ENCODE results near the gene RBBP8NL.

Gene RBBP8NL, protein sequence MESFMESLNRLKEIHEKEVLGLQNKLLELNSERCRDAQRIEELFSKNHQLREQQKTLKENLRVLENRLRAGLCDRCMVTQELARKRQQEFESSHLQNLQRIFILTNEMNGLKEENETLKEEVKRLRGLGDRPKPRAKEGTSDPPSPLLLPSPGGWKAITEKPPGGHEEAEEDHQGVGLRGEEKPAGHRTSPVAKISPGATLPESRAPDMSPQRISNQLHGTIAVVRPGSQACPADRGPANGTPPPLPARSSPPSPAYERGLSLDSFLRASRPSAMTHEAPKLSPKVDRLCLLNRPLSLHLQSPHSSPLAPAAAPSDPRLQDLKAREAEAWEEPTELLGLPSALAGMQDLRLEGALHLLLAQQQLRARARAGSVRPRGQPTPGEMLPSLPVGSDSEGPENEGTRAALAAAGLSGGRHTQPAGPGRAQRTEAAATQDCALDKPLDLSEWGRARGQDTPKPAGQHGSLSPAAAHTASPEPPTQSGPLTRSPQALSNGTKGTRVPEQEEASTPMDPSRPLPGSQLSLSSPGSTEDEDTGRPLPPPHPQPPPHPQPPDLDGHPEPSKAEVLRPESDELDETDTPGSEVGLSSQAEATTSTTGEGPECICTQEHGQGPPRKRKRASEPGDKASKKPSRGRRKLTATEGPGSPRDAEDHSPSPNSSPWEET

DNA sequence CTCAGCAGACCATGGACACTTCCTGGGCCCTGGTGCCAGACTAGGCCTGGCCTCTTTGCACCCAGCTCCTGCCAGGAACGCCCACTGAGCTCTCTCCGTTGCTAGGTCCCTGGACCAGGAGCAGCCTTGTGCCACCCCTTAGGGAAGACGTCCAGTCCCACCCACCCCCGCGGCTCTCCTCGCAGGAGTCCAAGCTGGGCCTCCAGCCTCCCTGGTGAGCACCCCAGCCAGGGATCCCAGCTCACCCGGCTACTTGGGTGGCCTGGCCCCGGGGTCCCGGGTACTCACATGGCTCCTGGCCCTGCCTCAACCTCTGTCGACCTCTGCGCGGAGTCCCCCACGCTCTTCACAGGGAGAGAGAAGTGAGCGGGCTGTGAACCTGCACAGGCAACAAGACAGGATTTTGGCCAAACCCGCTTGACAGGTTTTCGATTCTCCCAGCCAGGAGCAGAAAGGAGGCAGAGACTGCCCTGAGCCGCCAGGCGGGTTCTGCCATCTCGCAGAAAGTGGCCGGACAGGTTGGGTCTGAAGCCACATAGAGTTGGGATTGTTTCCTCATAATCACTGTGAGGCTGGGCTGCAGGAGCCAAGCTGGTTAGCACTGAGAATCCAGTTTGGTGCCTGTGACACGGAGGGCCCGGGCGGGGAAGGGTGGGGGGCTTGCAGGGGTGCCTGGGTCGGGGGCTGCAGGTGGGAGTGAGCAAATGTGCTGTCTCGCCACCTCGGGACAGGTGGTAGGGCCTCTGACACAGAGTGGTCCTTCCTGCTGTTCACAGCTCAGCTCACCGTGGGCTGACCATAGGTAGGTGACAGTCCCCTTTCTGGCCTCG, at the start of gene RBBP8NL:
TSS of gene RBBP8NL (minus strand) at position 368 of the 830 bp plus-strand sequence. CDS start 7,892 bp downstream, outside the sequence.
- in situ Hi-C loops (cut with MboI; ENCODE audit: low sequenced_read_pairs), result no loop called here

GRCh38 chr20:62476056-62476838, 48.9 kb upstream of the RBBP8NL start:
- in situ Hi-C loops (cut with MboI; ENCODE audit: low sequenced_read_pairs), result loop anchor here (25.0 kb wide), 1 partner anchor 311 kb away; the partner anchor contains the start of gene MRGBP

DNA sequence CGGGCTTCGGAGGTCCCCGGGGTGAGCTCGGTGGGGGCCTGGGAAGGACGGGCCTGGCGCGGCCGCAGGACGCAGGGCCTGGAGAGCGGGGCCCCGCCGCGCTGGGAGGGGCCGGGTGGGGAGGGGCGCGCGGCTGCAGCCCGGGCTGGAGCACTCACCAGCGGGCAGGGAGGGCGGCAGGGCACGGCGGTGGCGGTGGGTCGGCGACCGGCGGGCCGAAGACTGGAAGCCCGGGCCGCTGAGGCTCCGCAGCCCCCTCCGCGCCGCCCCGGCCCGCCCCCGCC, 48.4 kb upstream of the RBBP8NL start, which contains the start of gene GATA5:
TSS of gene GATA5 (minus strand) at position 224 of the 284 bp plus-strand sequence. CDS start 474 bp downstream, outside the sequence.
- in situ Hi-C loops (cut with MboI; ENCODE audit: low sequenced_read_pairs), result loop anchor here (25.0 kb wide), 1 partner anchor 312 kb away; the partner anchor contains the start of gene MRGBP

DNA sequence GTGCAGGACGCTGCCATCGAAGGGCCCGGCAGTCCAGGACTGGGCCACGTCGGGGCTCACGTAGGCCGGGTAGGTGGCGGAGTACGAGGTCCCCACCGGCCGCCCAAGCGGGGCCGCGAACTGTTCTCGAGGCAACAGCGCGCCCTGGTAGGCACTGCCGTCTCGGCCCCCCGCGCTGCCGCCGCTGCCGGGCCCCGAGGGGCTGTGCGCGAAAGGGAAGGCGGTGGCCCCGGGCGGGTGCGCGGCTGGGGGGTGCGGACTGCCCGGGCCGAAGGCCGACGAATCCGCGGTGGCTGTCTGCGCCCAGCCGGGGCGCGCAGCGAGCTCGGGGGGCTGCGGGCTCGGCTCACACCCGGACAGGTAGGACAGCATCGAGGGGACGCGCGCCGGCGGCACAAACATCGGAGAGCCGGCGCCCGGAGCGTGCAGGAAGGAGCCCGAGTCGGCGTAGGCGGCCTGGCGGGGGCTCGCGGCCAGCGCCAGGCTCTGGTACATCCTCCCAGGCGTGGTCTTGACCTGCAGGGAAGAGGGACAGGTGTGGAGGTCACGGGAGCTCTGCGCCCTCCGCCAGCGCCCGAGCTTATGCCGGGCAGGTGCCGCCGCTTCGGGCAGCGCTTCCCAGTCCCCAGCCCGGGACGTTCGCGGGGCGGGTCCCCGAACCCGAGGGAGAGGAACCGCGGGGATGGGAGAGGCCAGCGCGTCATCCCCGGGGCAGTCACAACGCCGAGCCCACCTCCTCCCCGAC, 47.9 kb upstream of the RBBP8NL start:
- in situ Hi-C loops (cut with MboI; ENCODE audit: low sequenced_read_pairs), result loop anchor here (25.0 kb wide), 1 partner anchor 312 kb away; the partner anchor contains the start of gene MRGBP

- in situ Hi-C loops (cut with MboI; ENCODE audit: low sequenced_read_pairs), result loop anchor here (25.0 kb wide), 1 partner anchor 313 kb away; the partner anchor contains the start of gene MRGBP
Observed at GRCh38 chr20:62474604-62475026, 47.3 kb upstream of the RBBP8NL start.

GRCh38 chr20:62473717-62474603, 46.6 kb upstream of the RBBP8NL start:
- in situ Hi-C loops (cut with MboI; ENCODE audit: low sequenced_read_pairs), result no loop called here

DNA sequence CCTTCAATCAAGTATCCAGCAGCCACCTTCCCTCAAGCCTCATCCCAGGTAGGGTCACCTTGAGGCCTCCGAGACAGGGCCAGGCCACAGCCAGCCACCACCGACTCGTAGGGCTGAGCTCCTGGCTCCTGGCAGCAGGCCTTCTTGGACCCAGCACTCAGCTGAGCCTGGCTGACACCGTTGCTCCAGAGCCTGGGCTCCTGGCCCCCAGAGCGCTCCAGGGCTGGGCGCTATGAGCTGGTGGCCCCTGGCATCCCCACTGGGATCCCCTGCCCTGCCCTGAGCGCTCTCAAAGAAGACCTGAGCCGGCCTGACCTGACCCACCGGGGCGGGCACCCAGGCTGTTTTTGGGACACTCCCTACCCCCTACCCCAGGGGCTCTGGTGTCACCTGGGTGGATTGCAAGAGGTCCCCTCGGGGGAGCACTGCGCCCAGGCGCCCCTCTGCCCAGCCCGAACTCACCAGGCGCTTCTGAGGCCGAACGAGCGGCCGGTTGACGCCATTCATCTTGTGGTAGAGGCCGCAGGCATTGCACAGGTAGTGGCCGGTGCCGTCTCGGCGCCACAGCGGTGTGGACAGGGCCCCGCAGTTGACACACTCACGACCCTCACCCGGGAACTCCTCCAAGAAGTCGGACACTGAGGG, 45.7 kb upstream of the RBBP8NL start:
- in situ Hi-C loops (cut with MboI; ENCODE audit: low sequenced_read_pairs), result no loop called here

- in situ Hi-C loops (cut with MboI; ENCODE audit: low sequenced_read_pairs), result no loop called here
Observed at GRCh38 chr20:62472138-62472940, 45.0 kb upstream of the RBBP8NL start.

DNA sequence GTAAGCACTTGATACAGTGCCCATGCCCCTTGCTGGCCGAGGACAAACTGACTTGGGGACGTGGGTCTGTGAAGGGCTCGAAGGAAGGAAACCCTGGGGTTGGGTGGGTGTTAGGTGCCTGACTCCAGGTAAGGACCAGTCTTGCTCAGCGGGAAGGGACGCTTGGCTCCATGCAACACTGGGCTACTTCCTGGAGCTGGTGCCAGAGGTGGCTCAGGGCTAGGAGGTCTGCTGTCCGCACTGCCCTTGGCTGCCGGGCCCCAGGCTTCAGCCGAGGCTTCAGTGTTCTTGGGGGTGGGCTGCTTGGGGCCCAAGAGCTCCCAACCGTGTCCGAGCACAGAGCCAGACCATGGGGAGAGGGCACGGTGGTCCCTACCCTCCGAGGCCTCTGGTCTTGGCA, 43.1 kb upstream of the RBBP8NL start:
- in situ Hi-C loops (cut with MboI; ENCODE audit: low sequenced_read_pairs), result no loop called here

- in situ Hi-C loops (cut with MboI; ENCODE audit: low sequenced_read_pairs), result no loop called here
Observed at GRCh38 chr20:62470001-62470400, 42.7 kb upstream of the RBBP8NL start.

- in situ Hi-C loops (cut with MboI; ENCODE audit: low sequenced_read_pairs), result no loop called here
Observed at GRCh38 chr20:62469352-62469751, 42.0 kb upstream of the RBBP8NL start.

GRCh38 chr20:62466806-62467537, 39.6 kb upstream of the RBBP8NL start:
- in situ Hi-C loops (cut with MboI; ENCODE audit: low sequenced_read_pairs), result no loop called here

DNA sequence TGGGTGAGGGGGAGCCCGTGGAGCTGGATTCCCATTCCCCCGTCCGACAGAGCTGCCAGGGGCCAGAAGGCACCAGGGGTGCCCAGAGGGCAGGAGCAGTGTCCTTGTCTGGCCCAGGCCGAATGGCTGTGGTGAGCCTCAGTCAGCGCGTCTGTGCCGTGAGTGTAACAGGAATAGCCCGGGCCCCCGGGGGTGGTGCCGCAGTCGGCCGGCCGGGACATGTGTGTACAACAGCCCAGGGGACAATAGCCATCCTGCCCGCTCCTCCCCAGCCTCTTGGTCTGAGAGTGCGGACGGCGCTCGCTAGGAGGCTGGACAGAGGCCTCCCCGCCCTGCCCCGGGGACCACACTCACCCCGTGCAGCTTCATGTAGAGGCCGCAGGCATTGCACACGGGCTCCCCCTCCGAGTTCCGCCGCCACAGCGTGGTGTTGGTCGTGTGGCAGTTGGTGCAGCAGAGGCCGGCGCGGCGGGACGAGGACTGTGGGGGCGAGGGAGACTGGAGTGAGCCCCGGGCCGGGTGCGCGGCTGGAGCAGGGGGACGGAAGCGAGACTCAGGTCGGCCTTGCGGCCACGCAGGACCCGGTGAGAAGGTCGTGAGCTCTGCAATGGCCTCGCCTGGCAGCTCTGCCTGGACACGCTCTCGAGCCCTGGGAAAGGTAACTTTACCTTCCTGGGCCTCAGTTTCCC, 38.9 kb upstream of the RBBP8NL start:
- in situ Hi-C loops (cut with MboI; ENCODE audit: low sequenced_read_pairs), result no loop called here

- in situ Hi-C loops (cut with MboI; ENCODE audit: low sequenced_read_pairs), result no loop called here
Observed at GRCh38 chr20:62464990-62465389, 37.7 kb upstream of the RBBP8NL start.

DNA sequence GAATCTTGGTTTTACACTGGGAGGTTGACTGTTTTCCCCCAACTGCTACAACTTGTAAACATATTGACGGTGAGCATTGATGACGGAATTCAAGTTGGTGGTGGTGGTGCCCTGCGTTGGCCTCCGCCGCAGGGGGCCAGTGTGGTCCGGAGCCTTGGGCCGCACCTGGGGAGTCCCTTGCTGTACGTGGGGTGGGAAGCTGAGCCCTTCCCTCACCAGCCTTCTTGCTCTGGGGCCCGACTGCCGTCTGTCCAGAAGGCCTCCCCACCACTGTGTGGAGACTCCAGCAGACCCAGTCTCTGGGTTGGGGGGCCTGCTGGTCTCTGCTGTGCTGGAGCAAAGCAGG, 37.1 kb upstream of the RBBP8NL start:
- in situ Hi-C loops (cut with MboI; ENCODE audit: low sequenced_read_pairs), result no loop called here

Data from HL-60/S4 (cell line).